Endodermal cell (in vitro differentiated cells): Measurements from ENCODE around the gene ANKRD1. TPM values are rescaled to one million over a fixed set of nuclear protein-coding genes. Genes with fewer than 3 reads are reported as not detected.

Experiments used
- DNase-seq: peaks from one replicate; pipeline ENCODE4 v3.0.0-alpha.2; 2017
- H3K27ac ChIP-seq: 2 replicates; pipeline ENCODE4 v1.5.1; 2013; ENCODE audit warnings: mild to moderate bottlenecking, low read depth, low read length, moderate library complexity
- H3K27me3 ChIP-seq: 2 replicates; pipeline ENCODE4 v1.6.1; 2013; ENCODE audit warnings: mild to moderate bottlenecking, low read length, moderate library complexity; ENCODE audit not compliant: insufficient read depth, control insufficient read depth, poor library complexity, severe bottlenecking
- H3K36me3 ChIP-seq: 2 replicates; pipeline ENCODE4 v1.7.0; 2013; ENCODE audit warnings: mild to moderate bottlenecking, low read length, moderate library complexity; ENCODE audit not compliant: control insufficient read depth, insufficient read depth
- H3K4me1 ChIP-seq: one replicate; pipeline ENCODE4 v1.7.0; 2013; ENCODE audit warnings: low read length; ENCODE audit not compliant: control insufficient read depth, insufficient read depth
- H3K4me3 ChIP-seq: 2 replicates; pipeline ENCODE4 v1.5.1; 2013; ENCODE audit warnings: mild to moderate bottlenecking, low read length, moderate library complexity
- H3K9ac ChIP-seq: 2 replicates; pipeline ENCODE4 v1.6.1; 2013; ENCODE audit warnings: mild to moderate bottlenecking, low read length, moderate library complexity; ENCODE audit not compliant: poor library complexity, severe bottlenecking; ENCODE audit errors: extremely low read depth
- H3K9me3 ChIP-seq: 2 replicates; pipeline ENCODE4 v1.6.1; 2013; ENCODE audit warnings: mild to moderate bottlenecking, low read length, moderate library complexity; ENCODE audit not compliant: control insufficient read depth
- H3K27ac Mint-ChIP-seq: 2 replicates; pipeline ENCODE4 v1.8.0; 2020; ENCODE audit warnings: mixed read lengths
- H3K27me3 Mint-ChIP-seq: 2 replicates; pipeline ENCODE4 v1.8.0; 2021; ENCODE audit warnings: mild to moderate bottlenecking, mixed read lengths; ENCODE audit not compliant: insufficient read depth
- H3K36me3 Mint-ChIP-seq: 2 replicates; pipeline ENCODE4 v1.8.0; 2020; ENCODE audit warnings: low read depth, mixed read lengths
- H3K4me1 Mint-ChIP-seq: 2 replicates; pipeline ENCODE4 v1.8.0; 2020; ENCODE audit warnings: mixed read lengths
- H3K4me3 Mint-ChIP-seq: 2 replicates; pipeline ENCODE4 v1.8.0; 2020; ENCODE audit warnings: mild to moderate bottlenecking, moderate library complexity, mixed read lengths
- H3K9me3 Mint-ChIP-seq: 2 replicates; pipeline ENCODE4 v1.8.0; 2020; ENCODE audit warnings: mild to moderate bottlenecking, mixed read lengths
- CTCF ChIP-seq: fragments of 200-600 bp; sonication (generic); conservative IDR thresholded peaks from 2 replicates; pipeline ENCODE4 v1.5.0; 2021; ENCODE audit warnings: antibody characterized with exemption, mild to moderate bottlenecking
- WGBS, 2 experiments: methylation state at CpG; one replicate each; pipeline versions ENCODE4 v1.1.5 to v1.1.7; 2013; ENCODE audit warnings: missing lambda C conversion rate in 2 of 2, mixed read lengths in 1 of 2; ENCODE audit not compliant: insufficient coverage in 1 of 2, insufficient read length in 1 of 2; 5-methylcytosine and 5-hydroxymethylcytosine counted together
- total RNA-seq, 2 donors: library from RNA; stranded (reverse); fragmentation: NEBNext Ultra II Directional in 1 of 2; extraction: Animal tissue kit (Norgen Biotek cat#: 25700) in 1 of 2; gene quantifications; 2 replicates in 1 of 2; 3 replicates in 1 of 2; pipeline ENCODE4 v1.2.1, GENCODE V29; 2021

Gene ANKRD1
- total RNA-seq, 2 donors from 2014 or later = 19.6 to 42.6 TPM

GRCh38 chr10:90939648-90940047 is 18.8 kb upstream of the ANKRD1 start:
- no peak overlapping the region for H3K27ac Mint-ChIP-seq
- WGBS, 2 experiments = 90 to 92% methylated on average over 3 to 6 of the region's 6 CpGs
- no peaks in the 10 kb centered on the region for H3K9me3 Mint-ChIP-seq
- no peaks in the 10 kb centered on the region for H3K4me1 Mint-ChIP-seq
- H3K27me3 ChIP-seq = no peaks in the 10 kb centered on the region
- no peaks in the 10 kb centered on the region for H3K9me3 ChIP-seq
- no peaks in the 10 kb centered on the region for H3K36me3 Mint-ChIP-seq
- no peak overlapping the region for H3K27ac ChIP-seq
- H3K27me3 Mint-ChIP-seq = peaks cover 79% of the 10 kb centered on the region
- DNase-seq = no peak
- H3K4me1 ChIP-seq = peaks cover 5% of the 10 kb centered on the region
- TF ChIP-seq CTCF = peak; percentile 49
- no peaks in the 10 kb centered on the region for H3K36me3 ChIP-seq
- H3K9ac ChIP-seq = no peak overlapping the region
- no peak overlapping the region for H3K4me3 Mint-ChIP-seq
- H3K4me3 ChIP-seq = no peak overlapping the region

GRCh38 chr10:90939116-90939515 is 18.2 kb upstream of the ANKRD1 start:
- H3K36me3 Mint-ChIP-seq = no peaks in the 10 kb centered on the region
- Histone ChIP-seq H3K27me3 (no peaks in the 10 kb centered on the region), H3K9ac (no peak overlapping the region), H3K9me3 (no peaks in the 10 kb centered on the region), H3K4me1 (peaks cover 5% of the 10 kb centered on the region), H3K36me3 (no peaks in the 10 kb centered on the region), H3K4me3 (no peak overlapping the region), H3K27ac (no peak overlapping the region)
- TF ChIP-seq CTCF = no peak
- H3K27ac Mint-ChIP-seq = no peak overlapping the region
- peaks cover 79% of the 10 kb centered on the region for H3K27me3 Mint-ChIP-seq
- H3K4me1 Mint-ChIP-seq = no peaks in the 10 kb centered on the region
- H3K9me3 Mint-ChIP-seq = no peaks in the 10 kb centered on the region
- DNase-seq = no peak
- WGBS, 2 experiments = 94% methylated on average over 1 of the region's 1 CpG; no CpG with 5 or more reads in 1 of the 2 experiments
- H3K4me3 Mint-ChIP-seq = no peak overlapping the region

GRCh38 chr10:90937645-90938258 is 16.9 kb upstream of the ANKRD1 start:
- H3K9ac ChIP-seq = no peak overlapping the region
- no peak overlapping the region for H3K4me3 ChIP-seq
- 89 to 93% methylated on average over 4 to 8 of the region's 8 CpGs for WGBS, 2 experiments
- Mint-ChIP-seq H3K27ac (no peak overlapping the region), H3K4me3 (no peak overlapping the region), H3K9me3 (no peaks in the 10 kb centered on the region), H3K4me1 (no peaks in the 10 kb centered on the region), H3K27me3 (peaks cover 79% of the 10 kb centered on the region), H3K36me3 (no peaks in the 10 kb centered on the region)
- peaks cover 5% of the 10 kb centered on the region for H3K4me1 ChIP-seq
- H3K27ac ChIP-seq = no peak overlapping the region
- H3K9me3 ChIP-seq = no peaks in the 10 kb centered on the region
- no peaks in the 10 kb centered on the region for H3K27me3 ChIP-seq
- no peaks in the 10 kb centered on the region for H3K36me3 ChIP-seq
- DNase-seq = no peak
- TF ChIP-seq CTCF = no peak
